ENCODE data around the gene DPH7.
"Not testable (repeated sequence)": the region's sequence is repeated elsewhere in the genome, so short reads cannot be mapped to it uniquely, and the experiment has no call there.

Gene DPH7

GRCh38 chr9:137545123-137545522 is 33.6 kb downstream of the DPH7 start:
- DNase-seq (ENCODE audit: low spot score), result no peak

GRCh38 chr9:137544176-137544760 is 34.5 kb downstream of the DPH7 start:
- no peak for DNase-seq (ENCODE audit: low spot score)

- DNase-seq (ENCODE audit: low spot score), result no peak
Measured at GRCh38 chr9:137543237-137543963, 35.3 kb downstream of the DPH7 start.

GRCh38 chr9:137542486-137542885 is 36.2 kb downstream of the DPH7 start:
- no peak for DNase-seq (ENCODE audit: low spot score)

GRCh38 chr9:137540536-137540935 is 38.2 kb downstream of the DPH7 start:
- no peak for DNase-seq (ENCODE audit: low spot score)

GRCh38 chr9:137538058-137538457 is 40.7 kb downstream of the DPH7 start:
- DNase-seq (ENCODE audit: low spot score), result no peak

GRCh38 chr9:137536594-137537131 is 42.1 kb downstream of the DPH7 start:
- not testable (repeated sequence) for DNase-seq (ENCODE audit: low spot score)

- no peak for DNase-seq (ENCODE audit: low spot score)
Measured at GRCh38 chr9:137535120-137535428, 43.7 kb downstream of the DPH7 start.

GRCh38 chr9:137534256-137535119 is 44.2 kb downstream of the DPH7 start:
- no peak for DNase-seq (ENCODE audit: low spot score)

- DNase-seq (ENCODE audit: low spot score), result not testable (repeated sequence)
Measured at GRCh38 chr9:137532891-137533468, 45.7 kb downstream of the DPH7 start.

GRCh38 chr9:137531099-137531765 is 47.5 kb downstream of the DPH7 start:
- DNase-seq (ENCODE audit: low spot score), result no peak

- DNase-seq (ENCODE audit: low spot score), result no peak
Measured at GRCh38 chr9:137530331-137530730, 48.4 kb downstream of the DPH7 start.

- DNase-seq (ENCODE audit: low spot score), result no peak
Measured at GRCh38 chr9:137524981-137525317, 53.8 kb downstream of the DPH7 start.

GRCh38 chr9:137524161-137524980 is 54.4 kb downstream of the DPH7 start:
- no peak for DNase-seq (ENCODE audit: low spot score)

- no peak for DNase-seq (ENCODE audit: low spot score)
Measured at GRCh38 chr9:137522746-137523455, 55.8 kb downstream of the DPH7 start.

- DNase-seq (ENCODE audit: low spot score), result no peak
Measured at GRCh38 chr9:137521405-137521985, 57.2 kb downstream of the DPH7 start.

GRCh38 chr9:137520614-137521404 is 57.9 kb downstream of the DPH7 start:
- no peak for DNase-seq (ENCODE audit: low spot score)

- no peak for DNase-seq (ENCODE audit: low spot score)
Measured at GRCh38 chr9:137519553-137519952, 59.2 kb downstream of the DPH7 start.
